BLaER1 (cell line): ENCODE results near the gene NDUFA9.

Experiments
- H3K27ac ChIP-seq: shearing (Covaris generic); formaldehyde crosslinking; 2 replicates; pipeline ENCODE4 v1.8.1; 2022
- H3K27me3 ChIP-seq: shearing (Covaris generic); formaldehyde crosslinking; 2 replicates; pipeline ENCODE4 v1.8.1; 2022
- H3K36me3 ChIP-seq: shearing (Covaris generic); formaldehyde crosslinking; 2 replicates; pipeline ENCODE4 v1.8.1; 2022
- H3K4me1 ChIP-seq: shearing (Covaris generic); formaldehyde crosslinking; 2 replicates; pipeline ENCODE4 v1.8.1; 2022
- H3K4me2 ChIP-seq: shearing (Covaris generic); formaldehyde crosslinking; 2 replicates; pipeline ENCODE4 v1.8.1; 2022
- H3K4me3 ChIP-seq: shearing (Covaris generic); formaldehyde crosslinking; 2 replicates; pipeline ENCODE4 v1.8.1; 2022
- H3K9ac ChIP-seq: shearing (Covaris generic); formaldehyde crosslinking; 2 replicates; pipeline ENCODE4 v1.8.1; 2022
- H3K9me3 ChIP-seq: shearing (Covaris generic); formaldehyde crosslinking; 2 replicates; pipeline ENCODE4 v1.8.1; 2022
- H4K20me1 ChIP-seq: shearing (Covaris generic); formaldehyde crosslinking; 2 replicates; pipeline ENCODE4 v1.8.1; 2022
- Cebpa-rat ChIP-seq: shearing (Covaris generic); IDR thresholded peaks from 2 replicates; pipeline ENCODE4 v1.8.1; 2022

NDUFA9 gene

DNA sequence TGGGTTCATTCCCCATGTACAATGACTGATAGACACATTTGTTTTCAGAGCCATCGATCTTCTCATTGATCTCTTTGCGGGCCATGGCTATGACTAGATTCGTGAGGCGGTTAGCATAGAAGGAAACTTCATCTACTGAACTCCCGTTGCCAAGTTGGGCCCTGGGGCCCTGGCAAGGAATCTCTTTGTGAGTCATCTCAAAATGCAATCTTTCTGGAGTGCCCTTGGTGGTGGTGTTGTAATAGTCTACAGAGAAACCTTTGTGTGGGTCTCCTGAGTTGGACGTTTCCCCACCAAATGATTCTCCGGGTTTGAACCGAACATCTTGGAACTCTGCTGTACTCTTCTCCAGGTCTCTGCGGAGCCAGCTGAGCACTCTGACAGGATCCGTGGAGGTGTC lies 20.5 kb upstream of the NDUFA9 start:
- Histone ChIP-seq H3K9me3 (no peaks in the 10 kb centered on the region), H3K9ac (no peak overlapping the region), H3K27me3 (no peaks in the 10 kb centered on the region), H3K4me3 (no peak overlapping the region), H3K4me2 (no peak overlapping the region), H4K20me1 (no peaks in the 10 kb centered on the region), H3K27ac (no peak overlapping the region), H3K4me1 (no peaks in the 10 kb centered on the region), H3K36me3 (no peaks in the 10 kb centered on the region)
- no peak for TF ChIP-seq Cebpa-rat

DNA sequence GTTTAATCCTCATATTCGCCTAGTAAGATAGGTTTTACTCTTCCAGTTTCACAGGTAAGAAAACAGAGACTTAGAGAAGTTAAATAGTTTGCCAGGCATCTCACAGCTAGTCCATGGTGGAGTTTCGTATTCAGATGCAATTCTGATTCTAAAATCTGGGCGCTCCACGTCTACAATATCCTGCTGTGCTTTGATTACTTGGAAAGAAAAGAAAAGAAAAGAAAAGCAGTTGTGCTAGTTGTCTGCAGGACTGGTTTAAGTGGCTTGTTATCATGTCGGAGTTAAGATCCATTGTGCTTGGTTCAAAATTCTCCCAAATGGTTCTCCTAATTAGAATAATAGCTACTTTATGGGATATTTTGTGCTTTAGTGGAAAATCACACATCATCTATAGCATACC lies 18.7 kb upstream of the NDUFA9 start:
- Histone ChIP-seq H3K9ac (no peak overlapping the region), H4K20me1 (no peaks in the 10 kb centered on the region), H3K4me3 (no peak overlapping the region), H3K36me3 (no peaks in the 10 kb centered on the region), H3K27ac (no peak overlapping the region), H3K27me3 (no peaks in the 10 kb centered on the region), H3K4me2 (no peak overlapping the region), H3K9me3 (no peaks in the 10 kb centered on the region), H3K4me1 (no peaks in the 10 kb centered on the region)
- TF ChIP-seq Cebpa-rat = no peak

DNA sequence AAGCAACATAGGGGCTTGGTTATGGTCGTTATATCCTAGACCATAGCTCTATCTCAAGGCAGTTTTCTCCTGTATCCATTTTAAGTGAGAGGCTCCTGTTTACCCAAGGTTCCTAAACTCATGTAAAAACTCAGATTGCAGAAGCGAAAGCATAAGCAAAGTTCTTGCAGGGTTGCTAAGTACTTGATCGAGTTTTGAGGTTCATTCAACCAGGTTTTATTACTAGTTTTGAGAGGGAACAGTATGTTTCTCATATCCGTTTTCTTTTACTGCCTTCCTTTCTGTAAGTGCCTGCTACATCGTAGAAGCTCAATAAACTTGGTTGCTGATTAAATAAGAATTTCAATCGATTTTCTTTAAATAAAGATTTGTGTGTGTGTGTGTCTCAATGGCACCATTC lies 5.2 kb upstream of the NDUFA9 start:
- no peak overlapping the region for H3K4me2 ChIP-seq
- no peak overlapping the region for H3K4me3 ChIP-seq
- no peaks in the 10 kb centered on the region for H3K9me3 ChIP-seq
- H3K36me3 ChIP-seq = no peaks in the 10 kb centered on the region
- TF ChIP-seq Cebpa-rat = no peak
- H4K20me1 ChIP-seq = no peaks in the 10 kb centered on the region
- H3K4me1 ChIP-seq = peaks cover 10% of the 10 kb centered on the region
- no peak overlapping the region for H3K27ac ChIP-seq
- H3K9ac ChIP-seq = no peak overlapping the region
- no peaks in the 10 kb centered on the region for H3K27me3 ChIP-seq

DNA sequence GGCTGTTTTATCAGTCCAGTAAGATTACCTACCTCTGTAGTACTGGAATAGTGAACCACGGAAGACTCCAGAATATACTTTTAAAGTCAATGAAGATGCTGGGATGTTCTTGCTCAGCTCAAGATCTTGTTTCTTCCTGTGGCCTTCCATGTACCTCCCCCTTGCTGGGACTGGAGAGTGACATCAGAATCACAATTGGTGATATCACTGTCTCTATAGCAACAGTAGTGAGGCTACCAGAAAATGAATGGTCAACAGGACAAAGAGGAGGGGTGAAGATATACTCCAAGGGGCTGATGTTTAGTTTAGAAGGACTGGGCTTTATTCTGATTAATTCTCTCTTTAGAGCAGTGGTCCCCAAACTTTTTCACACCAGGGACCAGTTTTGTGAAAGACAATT lies 3.9 kb upstream of the NDUFA9 start:
- H3K9ac ChIP-seq = no peak overlapping the region
- peaks cover 15% of the 10 kb centered on the region for H3K4me1 ChIP-seq
- H3K36me3 ChIP-seq = no peaks in the 10 kb centered on the region
- TF ChIP-seq Cebpa-rat = no peak
- no peaks in the 10 kb centered on the region for H3K27me3 ChIP-seq
- H3K4me2 ChIP-seq = no peak overlapping the region
- no peaks in the 10 kb centered on the region for H4K20me1 ChIP-seq
- no peak overlapping the region for H3K4me3 ChIP-seq
- H3K27ac ChIP-seq = no peak overlapping the region
- no peaks in the 10 kb centered on the region for H3K9me3 ChIP-seq

DNA sequence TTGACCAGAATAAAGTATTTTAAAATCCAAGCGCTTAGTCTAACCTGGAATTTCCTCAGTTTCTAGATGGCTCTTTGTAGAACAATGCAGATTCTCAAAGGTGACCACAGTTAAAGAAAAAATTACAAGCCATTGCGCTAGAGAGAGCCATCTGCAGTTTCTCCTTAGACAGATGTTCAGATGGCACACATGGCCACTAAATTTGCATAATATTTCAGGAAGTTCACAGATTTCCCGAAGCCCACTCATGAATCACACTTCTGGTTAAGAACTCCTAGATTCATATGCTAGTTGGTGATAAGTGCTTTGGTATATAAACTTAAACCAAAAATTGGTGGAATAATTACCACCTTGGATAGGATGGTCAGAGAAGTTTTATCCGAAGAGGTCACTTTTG lies 812 bp upstream of the NDUFA9 start:
- Histone ChIP-seq H3K9me3 (no peaks in the 10 kb centered on the region), H3K4me3 (peak overlapping the region; percentile 79), H3K27me3 (no peaks in the 10 kb centered on the region), H3K27ac (peak overlapping the region; percentile 89), H3K4me2 (peak overlapping the region; percentile 97), H3K36me3 (peaks cover 13% of the 10 kb centered on the region; the same call in 1 of the 2 replicates), H3K4me1 (peaks cover 30% of the 10 kb centered on the region), H3K9ac (peak overlapping the region; percentile 90), H4K20me1 (peaks cover 25% of the 10 kb centered on the region)
- TF ChIP-seq Cebpa-rat = no peak

DNA sequence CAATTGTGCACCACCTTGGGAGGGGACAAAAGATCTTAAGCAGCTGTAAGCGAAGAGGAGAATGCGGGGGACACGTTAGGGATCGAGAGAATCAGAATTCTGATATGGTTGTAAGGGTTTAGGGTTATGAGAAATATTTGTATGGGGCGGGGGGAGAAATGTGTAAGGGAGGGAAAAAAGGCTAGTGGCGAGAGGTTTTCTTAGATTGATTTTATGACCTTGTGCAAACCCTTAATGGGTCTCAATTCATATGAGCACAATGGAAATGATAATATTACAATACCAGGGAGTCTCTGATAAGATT lies 396 bp downstream of the NDUFA9 start:
- peaks cover 30% of the 10 kb centered on the region for H3K4me1 ChIP-seq
- H3K4me2 ChIP-seq = peak overlapping the region; percentile 97
- TF ChIP-seq Cebpa-rat = no peak
- H3K9ac ChIP-seq = peak overlapping the region; percentile 90
- peak overlapping the region; percentile 79 for H3K4me3 ChIP-seq
- H3K36me3 ChIP-seq = peaks cover 23% of the 10 kb centered on the region
- no peaks in the 10 kb centered on the region for H3K9me3 ChIP-seq
- peaks cover 37% of the 10 kb centered on the region for H4K20me1 ChIP-seq
- H3K27me3 ChIP-seq = no peaks in the 10 kb centered on the region
- peak overlapping the region; percentile 89 for H3K27ac ChIP-seq

DNA sequence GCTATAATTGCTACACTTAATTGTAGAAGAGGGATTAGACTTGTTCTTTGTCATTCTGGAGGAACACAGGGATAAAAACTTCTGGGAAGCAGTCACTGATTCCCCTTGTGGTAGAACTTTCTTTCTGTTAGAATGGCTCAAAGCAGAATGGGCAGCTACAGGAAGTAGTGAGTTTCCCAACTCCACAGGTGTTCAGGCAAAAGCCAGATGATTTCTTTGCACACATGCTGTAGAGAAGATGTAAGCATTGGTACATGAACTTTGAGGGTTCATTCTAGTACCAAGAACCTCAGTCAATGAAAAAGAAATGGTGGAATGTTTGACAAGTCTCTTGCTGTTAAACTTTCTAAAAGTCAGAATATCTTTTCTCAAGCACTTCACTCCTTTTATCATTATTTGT lies 4.3 kb downstream of the NDUFA9 start:
- Histone ChIP-seq H3K9ac (no peak overlapping the region), H4K20me1 (peaks cover 65% of the 10 kb centered on the region), H3K4me1 (peaks cover 23% of the 10 kb centered on the region), H3K36me3 (peaks cover 61% of the 10 kb centered on the region), H3K4me3 (no peak overlapping the region), H3K27ac (no peak overlapping the region), H3K9me3 (no peaks in the 10 kb centered on the region), H3K27me3 (no peaks in the 10 kb centered on the region), H3K4me2 (no peak overlapping the region)
- TF ChIP-seq Cebpa-rat = no peak

DNA sequence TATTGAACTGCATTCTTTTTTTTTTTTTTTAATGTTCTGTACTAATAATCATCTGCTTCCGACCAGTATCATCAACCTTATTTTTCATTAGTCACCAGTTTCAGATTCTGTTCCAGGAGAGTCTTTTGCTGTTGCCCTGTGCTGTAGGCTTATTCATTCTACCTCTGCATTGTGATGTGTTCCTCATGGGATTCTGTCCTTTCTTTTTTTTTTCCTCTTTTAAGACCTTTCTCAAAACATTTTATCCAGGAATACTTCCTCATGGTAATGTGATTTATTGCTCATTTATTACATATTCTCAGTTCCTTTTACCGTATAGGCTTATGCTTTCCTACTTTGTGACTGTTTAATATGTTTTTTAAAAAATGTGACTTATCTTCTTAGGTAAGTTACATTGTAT lies 4.8 kb downstream of the NDUFA9 start:
- Histone ChIP-seq H3K36me3 (peaks cover 66% of the 10 kb centered on the region), H3K4me2 (no peak overlapping the region), H3K4me1 (peaks cover 20% of the 10 kb centered on the region), H3K4me3 (no peak overlapping the region), H3K27me3 (no peaks in the 10 kb centered on the region), H3K9ac (no peak overlapping the region), H3K9me3 (no peaks in the 10 kb centered on the region), H3K27ac (no peak overlapping the region), H4K20me1 (peaks cover 65% of the 10 kb centered on the region)
- no peak for TF ChIP-seq Cebpa-rat

DNA sequence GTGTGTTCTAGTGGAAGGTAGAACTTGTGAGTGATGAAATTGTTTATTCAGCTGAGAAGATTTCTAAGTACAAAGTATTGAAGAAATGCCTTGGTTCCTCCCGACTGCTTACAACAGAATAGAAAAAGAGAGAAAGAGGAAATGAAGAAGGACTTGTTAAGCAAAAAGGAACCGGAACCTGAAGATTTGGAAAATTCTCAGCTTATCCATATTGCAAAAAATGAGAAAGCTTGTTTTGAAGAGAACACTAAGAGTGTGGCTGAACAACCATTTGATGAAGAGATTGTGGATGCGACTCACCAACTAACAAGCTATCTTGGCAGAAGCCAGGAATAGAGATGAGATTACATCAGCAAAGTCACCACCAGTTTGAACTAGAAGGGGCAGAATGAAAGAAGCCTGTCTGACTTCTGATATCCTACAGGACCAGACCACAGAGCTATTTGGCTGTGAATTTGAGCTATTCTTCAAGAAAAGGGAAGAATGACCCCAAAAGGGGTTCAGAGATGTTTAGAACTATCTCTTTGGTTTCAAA lies 15.1 kb downstream of the NDUFA9 start:
- Histone ChIP-seq H3K27ac (no peak overlapping the region), H3K4me2 (no peak overlapping the region)

DNA sequence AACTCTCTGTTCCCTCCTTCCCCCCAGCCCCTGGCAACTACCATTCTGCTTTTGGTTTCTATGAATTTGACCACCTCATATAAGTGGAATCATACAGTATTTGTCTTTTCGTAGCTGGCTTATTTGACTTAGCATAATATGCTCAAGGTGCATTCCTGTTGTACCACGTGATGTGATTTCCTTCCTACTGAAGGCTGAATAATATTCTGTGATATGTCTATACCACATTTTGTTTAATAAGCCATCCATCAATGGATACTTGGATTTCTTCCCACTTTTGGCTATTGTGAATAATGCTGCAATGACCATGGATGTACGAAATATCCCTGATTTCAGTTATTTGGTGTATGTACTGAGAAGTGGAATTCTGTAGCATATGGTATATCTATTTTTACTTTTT lies 16.3 kb downstream of the NDUFA9 start:
- H3K4me2 ChIP-seq = no peak overlapping the region
- peaks cover 6% of the 10 kb centered on the region for H4K20me1 ChIP-seq
- no peaks in the 10 kb centered on the region for H3K9me3 ChIP-seq
- H3K4me1 ChIP-seq = no peaks in the 10 kb centered on the region
- TF ChIP-seq Cebpa-rat = no peak
- no peak overlapping the region for H3K9ac ChIP-seq
- no peaks in the 10 kb centered on the region for H3K27me3 ChIP-seq
- peaks cover 99% of the 10 kb centered on the region for H3K36me3 ChIP-seq
- no peak overlapping the region for H3K27ac ChIP-seq
- H3K4me3 ChIP-seq = no peak overlapping the region

More for the DNA sequence above, 15.1 kb downstream of the NDUFA9 start:
- H3K4me3 ChIP-seq = no peak overlapping the region
- TF ChIP-seq Cebpa-rat = no peak
- H4K20me1 ChIP-seq = peaks cover 6% of the 10 kb centered on the region
- H3K9me3 ChIP-seq = no peaks in the 10 kb centered on the region
- H3K4me1 ChIP-seq = no peaks in the 10 kb centered on the region
- no peaks in the 10 kb centered on the region for H3K27me3 ChIP-seq
- peaks cover 99% of the 10 kb centered on the region for H3K36me3 ChIP-seq
- no peak overlapping the region for H3K9ac ChIP-seq

DNA sequence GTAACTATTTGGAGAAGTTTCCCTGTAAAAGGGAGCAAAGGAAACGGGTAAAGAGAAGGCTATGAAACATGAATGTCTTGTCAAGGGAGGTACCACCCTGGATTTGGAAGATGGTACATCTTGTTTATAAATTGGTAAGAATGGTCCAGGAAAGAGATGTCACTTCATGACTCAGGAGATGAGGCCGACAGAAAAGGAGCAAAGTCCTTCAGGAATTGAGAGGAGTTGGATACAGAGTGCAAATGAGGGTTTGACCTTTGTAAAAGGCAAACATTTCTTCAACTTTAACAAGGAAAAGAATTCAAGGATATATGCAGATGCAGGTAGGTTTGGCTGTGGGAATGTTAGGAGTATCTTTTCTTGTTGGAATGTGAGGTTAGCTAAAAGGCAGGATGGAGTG lies 30.8 kb downstream of the NDUFA9 start:
- Histone ChIP-seq H3K4me2 (no peak overlapping the region), H3K27me3 (no peaks in the 10 kb centered on the region)

More for the DNA sequence above, 30.8 kb downstream of the NDUFA9 start:
- TF ChIP-seq Cebpa-rat = no peak
- no peaks in the 10 kb centered on the region for H3K4me1 ChIP-seq
- no peak overlapping the region for H3K27ac ChIP-seq
- H3K9ac ChIP-seq = no peak overlapping the region
- H4K20me1 ChIP-seq = no peaks in the 10 kb centered on the region
- H3K36me3 ChIP-seq = peaks cover 43% of the 10 kb centered on the region
- no peak overlapping the region for H3K4me3 ChIP-seq
- H3K9me3 ChIP-seq = no peaks in the 10 kb centered on the region; the same call in 1 of the 2 replicates
